Loucy (cell line): ENCODE data around the gene INS.

Source experiments
- H2AFZ ChIP-seq: fragments of 200-600 bp; sonication (generic); 2 replicates; pipeline ENCODE4 v1.6.0; 2016; ENCODE audit warnings: antibody characterized with exemption, mild to moderate bottlenecking, low read length, moderate library complexity
- H3F3A ChIP-seq: fragments of 200-600 bp; 2 replicates; pipeline ENCODE4 v1.6.0; 2016; ENCODE audit warnings: antibody characterized with exemption, low read depth, mild to moderate bottlenecking
- H3K27me3 ChIP-seq: fragments of 200-600 bp; sonication (generic); 2 replicates; pipeline ENCODE4 v1.6.1; 2014; ENCODE audit warnings: low read length, mild to moderate bottlenecking; ENCODE audit not compliant: insufficient read depth, poor library complexity, severe bottlenecking
- H3K36me3 ChIP-seq: fragments of 200-600 bp; sonication (generic); 2 replicates; pipeline ENCODE4 v1.6.1; 2016; ENCODE audit warnings: low read length; ENCODE audit not compliant: insufficient read depth
- H3K4me1 ChIP-seq: fragments of 200-600 bp; sonication (generic); 2 replicates; pipeline ENCODE4 v1.5.1; 2014; ENCODE audit warnings: low read length, mild to moderate bottlenecking; ENCODE audit not compliant: insufficient read depth, poor library complexity, severe bottlenecking
- H3K4me2 ChIP-seq: fragments of 200-600 bp; sonication (generic); 2 replicates; pipeline ENCODE4 v1.6.0; 2014; ENCODE audit warnings: antibody characterized with exemption, low read length, low read depth, mild to moderate bottlenecking; ENCODE audit not compliant: poor library complexity, severe bottlenecking
- H3K4me3 ChIP-seq: fragments of 200-600 bp; sonication (generic); 2 replicates; pipeline ENCODE4 v1.5.1; 2014; ENCODE audit warnings: low read length, mild to moderate bottlenecking, mixed read lengths; ENCODE audit not compliant: poor library complexity, severe bottlenecking
- H3K79me2 ChIP-seq: fragments of 200-600 bp; sonication (generic); 2 replicates; pipeline ENCODE4 v1.6.1; 2014; ENCODE audit warnings: low read length; ENCODE audit not compliant: insufficient read depth
- H3K9ac ChIP-seq: fragments of 200-600 bp; sonication (generic); 2 replicates; pipeline ENCODE4 v1.6.0; 2014; ENCODE audit warnings: mild to moderate bottlenecking, low read depth, low read length, moderate library complexity; ENCODE audit not compliant: poor library complexity, severe bottlenecking
- H3K9me2 ChIP-seq: fragments of 200-600 bp; sonication (generic); replicated peaks from 2 replicates; pipeline ENCODE4 v1.6.1; 2016; ENCODE audit warnings: low read depth, low read length, mixed read lengths
- H3K9me3 ChIP-seq: fragments of 200-600 bp; sonication (generic); 2 replicates; pipeline ENCODE4 v1.6.1; 2014; ENCODE audit warnings: mild to moderate bottlenecking, antibody characterized with exemption, low read length, low read depth; ENCODE audit not compliant: insufficient read depth
- H4K20me1 ChIP-seq: fragments of 200-600 bp; sonication (generic); 2 replicates; pipeline ENCODE4 v1.6.0; 2014; ENCODE audit warnings: antibody characterized with exemption, low read length, mild to moderate bottlenecking; ENCODE audit not compliant: insufficient read depth, poor library complexity, severe bottlenecking
- CTCF ChIP-seq: fragments of 200-600 bp; sonication (generic); conservative IDR thresholded peaks from 2 replicates; pipeline ENCODE4 v1.5.1; 2014; ENCODE audit warnings: mild to moderate bottlenecking, antibody characterized with exemption, low read length
- EZH2phosphoT487 ChIP-seq: fragments of 200-600 bp; IDR thresholded peaks from 2 replicates; pipeline ENCODE4 v1.6.1; 2018; ENCODE audit warnings: antibody characterized with exemption, mild to moderate bottlenecking, moderate library complexity, borderline replicate concordance

The INS gene

GRCh38 chr11:2128511-2129307 lies 32.3 kb downstream of the INS start:
- Histone ChIP-seq H3K79me2 (no peaks in the 10 kb centered on the region), H3K9me2 (no peaks in the 10 kb centered on the region), H3K4me3 (no peak overlapping the region), H3K36me3 (no peaks in the 10 kb centered on the region), H2AFZ (no peak overlapping the region), H3K4me1 (no peaks in the 10 kb centered on the region), H3K27me3 (no peaks in the 10 kb centered on the region), H3K9me3 (no peaks in the 10 kb centered on the region), H3K4me2 (no peak overlapping the region), H4K20me1 (no peaks in the 10 kb centered on the region), H3K9ac (no peak overlapping the region), H3F3A (no peaks in the 10 kb centered on the region)
- TF ChIP-seq EZH2phosphoT487 (no peak), CTCF (no peak)

DNA sequence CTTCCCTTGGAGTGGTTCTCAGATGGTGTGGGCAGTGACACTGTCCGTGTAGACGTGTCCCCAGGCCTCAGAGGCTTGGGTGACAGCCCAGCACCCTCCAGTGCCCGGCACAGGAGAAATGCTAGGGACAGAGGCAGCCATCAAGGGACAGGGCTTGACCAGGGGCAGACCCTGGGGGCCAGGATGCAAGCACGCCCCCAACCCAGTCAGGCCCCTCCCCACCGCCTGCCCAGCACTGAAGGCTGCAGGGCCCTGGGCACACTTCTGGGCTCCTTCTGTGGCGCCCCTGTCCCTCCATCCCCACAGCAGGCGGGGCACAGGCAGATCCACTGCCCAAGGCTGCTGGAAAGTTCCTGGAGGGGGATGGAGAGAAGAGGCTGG lies 32.9 kb downstream of the INS start:
- no peak for TF ChIP-seq CTCF
- TF ChIP-seq EZH2phosphoT487: no peak
- Histone ChIP-seq H3K4me2 (no peak overlapping the region), H3K36me3 (no peaks in the 10 kb centered on the region), H3K9me2 (no peaks in the 10 kb centered on the region), H3K27me3 (no peaks in the 10 kb centered on the region), H2AFZ (no peak overlapping the region), H3K79me2 (no peaks in the 10 kb centered on the region), H3F3A (no peaks in the 10 kb centered on the region), H3K9me3 (no peaks in the 10 kb centered on the region), H3K4me3 (no peak overlapping the region), H4K20me1 (no peaks in the 10 kb centered on the region), H3K4me1 (no peaks in the 10 kb centered on the region), H3K9ac (no peak overlapping the region)

DNA sequence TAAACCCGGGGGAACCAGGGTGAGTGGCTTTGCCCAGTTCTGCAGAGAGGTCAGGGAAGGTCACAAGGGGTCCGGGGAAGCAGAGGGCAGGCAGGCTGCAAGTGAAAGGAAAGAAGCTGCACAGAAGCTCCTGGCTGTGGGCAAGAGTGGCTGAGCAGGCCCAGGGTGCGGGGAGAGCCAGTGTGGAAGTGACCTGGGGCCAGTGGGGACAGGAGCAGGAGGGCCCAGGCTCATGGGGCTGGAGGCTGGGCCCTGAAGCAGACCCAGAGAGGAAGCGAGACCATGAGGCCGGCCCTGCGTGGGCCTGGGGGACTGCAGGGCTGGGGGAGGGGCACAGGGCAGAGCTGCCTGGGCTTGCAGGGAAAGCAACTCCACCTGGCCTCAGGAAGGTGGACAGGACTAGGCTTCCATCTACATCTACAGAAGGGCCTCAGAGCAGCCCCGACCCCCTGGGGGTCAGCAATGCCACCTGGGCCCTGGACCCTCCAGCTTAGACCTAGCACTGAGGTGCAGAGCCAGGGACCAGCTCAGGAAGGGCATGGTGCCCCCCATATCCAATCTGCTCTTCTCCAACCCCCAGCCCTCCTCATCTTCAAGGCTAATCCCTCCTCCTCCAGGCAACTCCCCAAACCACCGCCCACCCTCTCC lies 33.4 kb downstream of the INS start:
- no peaks in the 10 kb centered on the region for H3K79me2 ChIP-seq
- H3K4me1 ChIP-seq: no peaks in the 10 kb centered on the region
- no peaks in the 10 kb centered on the region for H3K36me3 ChIP-seq
- no peak overlapping the region for H3K9ac ChIP-seq
- no peaks in the 10 kb centered on the region for H4K20me1 ChIP-seq
- H3K4me2 ChIP-seq: no peak overlapping the region
- TF ChIP-seq EZH2phosphoT487 (no peak), CTCF (no peak)
- H3K9me3 ChIP-seq: no peaks in the 10 kb centered on the region
- no peak overlapping the region for H3K4me3 ChIP-seq
- H3K27me3 ChIP-seq: no peaks in the 10 kb centered on the region
- H2AFZ ChIP-seq: no peak overlapping the region
- H3F3A ChIP-seq: no peaks in the 10 kb centered on the region
- no peaks in the 10 kb centered on the region for H3K9me2 ChIP-seq
